T-helper 2 cell (primary cell): Measurements from ENCODE around the gene SLC36A4.
A peak's percentile ranks its signal among the peaks of the same experiment; 100 is the strongest.
"Not testable (repeated sequence)": the region's sequence is repeated elsewhere in the genome, so short reads cannot be mapped to it uniquely, and the experiment has no call there.

Source experiments
- DNase-seq, 5 experiments: peaks; one replicate each; pipeline versions ENCODE4 v3.0.0 to v3.0.0-alpha.2; 2012 to 2022
- total RNA-seq, 2 donors: gene quantifications; one replicate each; lab custom pipeline; 2026; lab: John Stamatoyannopoulos, UW

Gene SLC36A4
- 13.0 to 15.0 reads per million in 2 donors for total RNA-seq

GRCh38 chr11:93197380-93198214 lies at the start of gene SLC36A4:
Gene SLC36A4, minus strand, starts transcription at chr11:93197991. Its CDS starts 159 bp downstream, at chr11:93197832.
- peak; percentile 62 to 96 (median 79) for DNase-seq

- not testable (repeated sequence) for DNase-seq
Measured at GRCh38 chr11:93246790-93247189, 49.0 kb upstream of the SLC36A4 start.

GRCh38 chr11:93244018-93244417 lies 46.2 kb upstream of the SLC36A4 start:
- peak in 1 of 5 experiments; percentile 38 for DNase-seq

GRCh38 chr11:93239966-93240365 lies 42.2 kb upstream of the SLC36A4 start:
- DNase-seq, result no peak

GRCh38 chr11:93238956-93239355 lies 41.2 kb upstream of the SLC36A4 start:
- DNase-seq, result no peak

DNA sequence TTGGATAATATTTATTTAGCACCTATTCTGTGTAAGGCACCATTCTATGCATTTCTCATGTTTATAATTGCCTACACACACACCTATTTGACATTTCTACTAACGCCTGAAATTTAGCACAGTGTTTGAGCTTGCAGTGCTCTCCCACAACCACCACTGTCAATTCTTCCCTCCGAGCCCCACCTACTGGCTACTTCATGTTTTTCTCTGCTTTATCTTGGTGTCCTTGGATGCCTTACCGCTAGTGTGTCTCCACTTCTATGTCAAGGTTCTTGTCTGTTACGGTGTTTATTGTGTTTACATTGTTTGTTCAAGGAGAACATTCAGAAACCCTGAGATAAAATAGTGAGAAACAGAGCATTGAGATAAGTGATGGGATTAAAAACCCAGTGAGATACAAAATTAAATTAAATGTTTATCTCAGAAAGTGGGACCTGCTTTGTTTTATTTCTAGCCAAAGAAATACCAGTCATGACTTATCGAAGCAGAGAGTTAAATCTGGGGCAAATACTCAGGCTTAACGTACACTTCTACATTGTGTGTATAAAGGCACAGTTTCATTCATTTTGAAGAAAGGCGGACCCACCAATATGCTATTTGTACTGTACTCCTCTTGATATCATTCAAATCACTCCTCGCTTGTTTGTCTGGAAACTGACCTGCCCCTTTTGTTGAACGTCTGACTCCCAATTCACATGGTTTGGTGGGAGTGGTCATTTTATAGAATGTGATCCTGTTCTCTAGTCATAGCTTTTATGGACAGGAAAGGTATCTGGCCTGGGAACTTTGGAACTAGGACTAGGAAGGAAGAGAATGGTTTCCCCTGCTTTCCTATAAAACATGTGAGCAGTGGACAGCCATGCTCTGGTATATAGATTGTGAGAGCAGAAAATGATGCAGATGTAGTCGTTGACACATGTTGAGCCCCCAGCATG lies 39.2 kb upstream of the SLC36A4 start:
- DNase-seq, result peak in 1 of 5 experiments; percentile 60

DNA sequence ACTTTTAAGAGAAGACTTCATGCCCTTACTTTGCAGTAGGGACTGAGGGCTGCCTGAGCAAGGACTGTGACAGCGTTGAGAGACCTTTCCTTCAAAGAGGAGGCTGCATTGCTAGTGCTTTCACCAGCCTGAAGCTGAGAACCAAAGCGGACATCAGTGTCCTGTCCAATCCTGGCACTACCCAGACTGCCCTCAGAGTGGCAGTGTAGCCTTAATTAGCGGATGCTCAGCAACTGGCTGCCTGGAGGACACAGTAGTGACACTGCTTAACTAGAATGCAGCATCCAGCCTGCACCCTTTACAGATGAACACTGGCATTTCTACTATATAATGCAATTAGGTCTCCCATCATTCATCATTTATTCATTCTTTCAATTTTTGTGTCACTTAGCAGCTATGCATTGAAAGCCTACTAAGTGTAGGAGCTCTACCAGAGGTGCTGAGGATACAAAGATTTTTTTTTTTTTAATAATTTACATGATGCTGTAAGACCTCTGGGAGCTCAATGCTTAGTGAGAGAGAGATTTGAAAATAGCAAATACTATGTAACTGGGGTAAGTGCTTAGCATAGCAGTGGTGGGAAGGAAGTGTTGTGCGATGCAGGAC lies 36.9 kb upstream of the SLC36A4 start:
- peak; percentile 6 to 77 (median 39) for DNase-seq

DNA sequence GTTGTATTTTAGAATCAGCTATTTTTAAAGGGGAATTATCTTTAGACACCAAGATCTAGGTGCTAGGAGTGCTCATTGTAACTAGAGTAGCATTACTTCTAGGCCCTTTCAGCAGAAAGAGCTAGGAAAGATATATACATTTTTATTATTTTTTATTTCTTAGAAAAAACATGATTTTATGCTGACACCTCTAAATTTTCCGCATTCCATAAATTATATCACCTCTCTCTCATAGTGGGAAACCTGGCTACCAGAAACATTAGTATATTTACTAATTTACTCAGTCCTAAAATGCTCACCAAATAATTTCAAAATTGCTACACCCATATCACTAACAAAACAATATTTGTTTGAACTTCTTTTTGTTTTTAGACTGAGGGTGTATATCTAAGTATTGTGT lies 32.1 kb upstream of the SLC36A4 start:
- no peak for DNase-seq

DNA sequence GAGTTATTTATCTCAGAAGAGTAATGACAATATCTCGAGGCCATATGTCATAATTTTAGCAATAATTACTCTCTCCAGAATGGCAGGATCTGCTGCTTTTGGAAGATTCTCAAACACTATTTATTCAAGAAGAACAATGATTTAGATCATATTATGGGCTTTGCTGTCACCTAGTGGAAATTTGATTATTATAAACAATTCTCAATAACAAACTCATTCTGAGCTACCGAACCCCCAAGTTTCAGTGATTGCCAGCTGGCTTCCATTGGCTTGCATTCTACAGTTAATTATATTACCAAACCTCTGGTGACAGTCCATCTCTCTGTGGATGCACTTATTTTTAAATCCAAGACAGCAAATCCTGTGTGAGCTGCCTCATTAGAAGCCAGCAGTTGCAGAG lies 27.9 kb upstream of the SLC36A4 start:
- peak in 1 of 5 experiments; percentile 10 for DNase-seq

GRCh38 chr11:93221539-93221938 lies 23.7 kb upstream of the SLC36A4 start:
- DNase-seq, result no peak

GRCh38 chr11:93220078-93220477 lies 22.3 kb upstream of the SLC36A4 start:
- no peak for DNase-seq

DNA sequence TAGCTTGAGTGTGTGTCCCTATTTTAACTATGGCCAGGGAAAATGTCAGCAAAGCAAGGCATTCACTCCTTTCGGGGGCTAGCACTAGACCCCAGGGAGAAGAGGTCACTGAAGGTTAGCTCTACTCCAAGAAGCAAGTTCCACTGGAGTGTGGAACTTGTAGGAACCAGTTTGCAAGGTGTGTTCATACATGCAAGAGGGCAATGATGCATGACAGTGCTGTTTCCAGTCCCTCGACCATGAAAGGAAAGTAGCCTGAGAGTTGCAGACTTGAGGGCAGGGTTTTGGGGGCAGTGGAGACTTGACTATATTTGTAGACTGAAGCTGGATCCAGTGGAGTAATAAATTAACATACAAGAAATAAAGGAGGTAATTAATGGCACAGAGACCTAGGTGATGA lies 21.6 kb upstream of the SLC36A4 start:
- DNase-seq, result no peak

GRCh38 chr11:93216511-93217101 lies 18.8 kb upstream of the SLC36A4 start:
- DNase-seq, result no peak

DNA sequence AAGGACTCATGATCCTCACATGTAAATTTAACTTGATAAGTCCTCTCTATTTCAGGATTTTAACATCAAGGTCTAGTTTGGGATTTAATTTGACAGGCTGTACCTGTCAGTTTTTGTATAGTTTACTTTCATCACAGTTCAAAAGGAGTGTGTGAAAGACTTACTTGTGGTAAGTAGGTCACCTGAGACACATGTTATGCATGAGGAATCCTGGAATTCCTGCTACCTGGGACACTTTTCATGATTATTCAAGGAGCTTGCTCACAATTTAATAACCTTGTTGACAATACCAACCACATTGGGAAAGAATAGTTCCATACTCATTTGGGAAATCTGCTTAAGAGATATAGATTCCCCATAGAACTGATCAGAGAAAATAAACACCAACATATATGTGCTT lies 15.8 kb upstream of the SLC36A4 start:
- DNase-seq, result no peak

DNA sequence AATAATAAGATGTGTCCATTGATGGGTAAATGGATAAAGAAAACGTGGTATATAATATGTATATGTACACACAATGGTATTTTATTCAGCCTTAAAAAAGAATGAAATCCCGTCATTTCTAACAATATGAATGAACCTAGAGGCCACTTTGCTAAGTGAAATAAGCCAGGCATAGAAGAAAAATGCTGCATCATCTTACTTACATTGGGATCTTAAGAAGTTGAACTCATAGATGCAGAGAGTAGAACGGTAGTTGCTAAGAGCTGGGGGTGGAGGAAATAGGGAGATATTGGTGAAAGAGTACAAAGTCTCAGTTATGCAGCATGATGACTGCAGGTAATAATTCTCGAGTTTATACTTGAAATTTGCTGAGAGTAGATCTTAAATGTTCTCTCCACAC lies 14.3 kb upstream of the SLC36A4 start:
- DNase-seq, result no peak

DNA sequence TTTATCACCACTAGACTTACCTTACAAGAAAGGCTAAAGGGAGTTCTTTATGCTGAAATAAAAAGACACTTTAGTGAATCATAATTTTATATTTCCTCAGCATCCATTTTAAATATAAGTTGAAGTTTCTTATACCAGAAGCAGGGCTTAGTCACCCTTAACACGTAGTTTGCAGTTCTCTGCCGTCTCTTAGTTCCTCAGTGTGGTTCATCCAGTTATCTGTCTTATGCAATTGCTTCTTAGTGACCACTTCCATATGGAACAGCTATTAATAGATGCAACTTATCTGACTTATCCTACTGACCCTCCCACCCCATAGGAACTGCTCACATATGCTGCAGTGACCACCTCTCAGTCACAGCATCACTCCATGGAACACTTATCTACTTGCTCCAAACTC lies 11.7 kb upstream of the SLC36A4 start:
- DNase-seq, result no peak

GRCh38 chr11:93208663-93209270 lies 11.0 kb upstream of the SLC36A4 start:
- DNase-seq, result no peak

DNA sequence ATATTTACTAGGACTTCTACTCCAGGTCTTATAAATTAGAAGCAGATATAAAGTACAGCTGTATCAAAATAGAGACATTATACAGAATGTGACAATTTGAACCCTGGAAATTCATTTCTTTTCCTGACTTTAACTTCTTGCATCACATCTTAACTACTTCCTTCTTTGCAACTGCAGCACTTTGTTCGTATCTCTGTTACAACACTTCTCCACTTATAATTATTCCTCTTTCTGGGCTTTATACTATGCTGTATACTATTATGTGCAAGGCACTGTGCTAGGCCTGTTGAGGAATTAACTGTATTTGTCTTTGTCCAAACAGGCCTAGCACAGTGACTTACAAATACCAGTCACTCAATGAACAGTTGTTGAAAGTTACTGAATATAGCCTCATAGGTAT lies 1.8 kb upstream of the SLC36A4 start:
- no peak for DNase-seq

GRCh38 chr11:93198215-93198845 lies 539 bp upstream of the SLC36A4 start:
- no peak for DNase-seq

DNA sequence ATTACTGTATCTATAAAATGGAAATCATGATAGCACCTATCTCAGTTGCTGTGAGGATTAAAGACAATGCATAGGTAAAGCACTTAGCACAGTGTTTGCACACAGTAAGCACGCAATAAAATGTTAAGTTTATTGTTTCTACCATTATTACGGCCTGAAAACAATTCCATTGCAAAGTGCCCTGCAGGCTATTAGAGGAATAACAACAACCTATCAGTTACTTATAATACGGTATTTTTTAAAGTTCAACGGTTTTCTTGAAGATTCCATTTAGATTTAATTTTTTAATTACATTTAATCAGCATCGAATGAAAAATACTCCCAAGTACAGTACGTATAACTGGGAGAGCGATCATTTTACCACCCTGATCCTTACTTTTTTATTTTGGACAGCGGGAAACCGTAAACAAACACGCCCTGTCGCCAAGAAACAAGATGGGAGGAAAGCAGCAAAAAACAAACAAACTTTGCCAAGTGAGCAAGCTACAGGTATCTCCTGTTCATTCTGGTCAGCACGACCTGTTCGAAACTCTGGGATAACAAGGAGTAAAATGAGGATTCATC lies 893 bp downstream of the SLC36A4 start:
- DNase-seq, result peak in 1 of 5 experiments; percentile 2

DNA sequence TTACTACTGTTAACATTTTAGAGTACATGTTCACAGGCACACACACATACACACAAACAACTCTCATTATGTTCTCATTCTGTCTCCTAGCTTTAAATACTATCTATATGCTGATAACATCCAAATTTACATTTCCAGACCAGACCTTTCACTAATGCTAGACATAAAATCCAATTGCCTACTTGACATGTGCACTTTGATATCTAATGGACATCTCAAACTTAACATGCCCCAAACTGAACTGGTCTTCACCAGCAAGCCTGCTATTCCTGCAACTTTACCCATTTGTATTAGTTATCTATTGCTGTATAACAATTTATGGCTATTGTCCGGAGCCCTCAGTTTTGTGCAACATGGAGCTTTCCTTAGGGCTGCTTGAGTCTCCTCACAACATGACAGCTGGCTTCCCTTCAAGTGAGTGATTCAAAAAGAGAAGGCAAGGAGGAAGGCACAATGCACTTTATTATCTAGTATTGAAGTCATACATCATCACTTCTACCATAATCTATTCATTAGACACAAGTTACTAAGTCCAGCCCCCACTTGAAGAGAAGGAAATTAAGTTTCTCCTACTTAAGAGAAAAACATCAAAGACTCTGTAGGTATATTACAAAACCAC lies 3.0 kb downstream of the SLC36A4 start:
- DNase-seq, result no peak
